GM18505 (cell line): ENCODE measurements around the gene DNAJC7.

ENCODE experiments used
- ATAC-seq: cut with Tn5 transposase; IDR thresholded peaks from one replicate; pipeline ENCODE4 v1.9.1; 2021; ENCODE audit not compliant: unreplicated experiment
- POLR2A ChIP-seq: IDR thresholded peaks from 4 replicates; pipeline ENCODE4 v1.6.1; 2011; ENCODE audit warnings: borderline replicate concordance; ENCODE audit not compliant: insufficient read depth, insufficient read length; ENCODE audit errors: extremely low read depth

DNAJC7 gene

GRCh38 chr17:42051013-42051400, 33.8 kb upstream of the DNAJC7 start:
- no peak for TF ChIP-seq POLR2A
- no peak for ATAC-seq

DNA sequence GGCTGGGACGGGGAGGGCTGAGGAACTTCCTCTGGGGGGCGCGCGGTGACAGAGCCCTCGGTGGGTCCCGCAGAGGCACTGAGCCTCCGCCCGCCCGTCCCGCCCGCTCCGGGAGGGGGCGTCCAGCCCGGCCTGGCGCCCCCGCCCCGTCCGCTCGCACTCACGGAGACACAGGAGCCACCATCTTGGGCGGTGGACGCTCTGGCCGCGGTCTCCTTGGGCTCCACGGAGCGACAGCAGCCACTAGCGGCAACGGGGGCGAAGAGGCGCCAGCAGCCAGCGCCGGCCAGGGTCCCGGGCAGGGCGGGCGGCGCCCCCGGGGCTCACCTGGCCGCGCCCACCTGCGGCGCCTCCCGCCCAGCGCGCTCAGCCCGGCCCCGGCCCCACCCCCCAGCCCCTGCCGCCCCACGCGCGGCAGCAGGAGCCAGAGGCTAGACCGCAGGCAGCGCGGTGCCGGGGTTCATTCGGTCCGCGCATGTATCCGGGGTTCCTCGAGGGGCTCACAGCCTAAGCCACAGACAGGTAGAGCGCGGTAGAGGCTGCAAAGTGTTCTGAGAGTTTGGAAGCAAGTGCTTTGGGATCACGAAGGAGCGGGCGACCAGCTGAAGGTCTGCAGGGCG, 33.3 kb upstream of the DNAJC7 start, which contains the start of gene C17orf113:
Gene C17orf113, minus strand, starts transcription at position 209 of the 620 bp plus-strand sequence. CDS start 7,225 bp downstream, outside the sequence.
- peak; percentile 23 for TF ChIP-seq POLR2A
- no peak for ATAC-seq

DNA sequence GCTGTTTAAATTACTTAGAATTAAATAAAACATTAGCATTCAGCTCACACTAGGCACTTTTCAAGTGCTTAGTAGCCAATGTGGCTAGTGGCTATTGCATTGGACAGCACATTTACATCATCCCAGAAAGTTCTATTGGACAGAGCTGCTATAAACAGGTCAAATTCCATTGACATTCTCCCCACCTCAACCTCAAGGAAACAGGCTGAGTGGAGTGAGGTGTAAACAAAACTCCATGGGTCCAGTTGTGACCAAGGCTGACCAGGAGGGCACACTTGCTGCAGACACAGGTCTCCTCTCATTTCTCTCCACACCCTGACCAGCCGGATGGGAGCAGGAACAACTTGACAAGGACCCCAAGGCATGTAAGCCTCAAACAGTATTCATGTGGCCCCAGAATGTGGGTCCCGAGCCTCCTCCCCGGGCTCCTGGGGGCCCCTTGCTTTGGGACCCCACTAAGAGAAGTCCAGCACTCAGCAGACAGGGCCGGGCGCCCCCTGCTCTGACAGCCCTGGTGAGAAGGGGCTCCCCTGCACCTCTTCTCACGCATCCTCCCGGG, 32.7 kb upstream of the DNAJC7 start:
- ATAC-seq = no peak
- TF ChIP-seq POLR2A = no peak

- TF ChIP-seq POLR2A = no peak
- no peak for ATAC-seq
Measured at GRCh38 chr17:42047343-42047742, 30.1 kb upstream of the DNAJC7 start.

DNA sequence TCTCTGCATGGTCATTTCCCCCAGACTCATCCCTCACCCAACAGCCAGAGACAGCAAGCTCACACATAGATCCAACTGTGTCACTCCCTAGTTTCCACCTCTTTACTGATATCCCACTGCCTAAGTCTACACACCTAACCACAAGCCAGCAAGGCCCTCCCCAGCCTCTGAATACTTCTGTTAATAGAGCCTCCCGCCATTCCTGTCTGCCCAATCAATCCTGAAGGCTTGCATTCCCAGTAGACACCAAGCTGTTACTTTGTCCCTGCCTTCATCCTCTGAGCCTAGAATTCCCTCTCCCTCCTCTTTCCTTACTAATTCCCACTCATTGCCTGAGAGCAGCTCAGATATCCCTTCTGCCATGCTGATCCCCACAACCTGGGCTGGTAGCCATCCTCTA, 28.5 kb upstream of the DNAJC7 start:
- TF ChIP-seq POLR2A = no peak
- no peak for ATAC-seq

GRCh38 chr17:42042598-42043319, 25.5 kb upstream of the DNAJC7 start:
- no peak for TF ChIP-seq POLR2A
- ATAC-seq = no peak

GRCh38 chr17:42041619-42042018, 24.4 kb upstream of the DNAJC7 start:
- ATAC-seq = no peak
- TF ChIP-seq POLR2A = no peak

- ATAC-seq = no peak
- no peak for TF ChIP-seq POLR2A
Measured at GRCh38 chr17:42040818-42041217, 23.6 kb upstream of the DNAJC7 start.

- no peak for TF ChIP-seq POLR2A
- ATAC-seq = no peak
Measured at GRCh38 chr17:42039794-42040763, 22.8 kb upstream of the DNAJC7 start.

- no peak for ATAC-seq
- no peak for TF ChIP-seq POLR2A
Measured at GRCh38 chr17:42038221-42038973, 21.2 kb upstream of the DNAJC7 start.

GRCh38 chr17:42034059-42034458, 16.8 kb upstream of the DNAJC7 start:
- ATAC-seq = no peak
- no peak for TF ChIP-seq POLR2A

DNA sequence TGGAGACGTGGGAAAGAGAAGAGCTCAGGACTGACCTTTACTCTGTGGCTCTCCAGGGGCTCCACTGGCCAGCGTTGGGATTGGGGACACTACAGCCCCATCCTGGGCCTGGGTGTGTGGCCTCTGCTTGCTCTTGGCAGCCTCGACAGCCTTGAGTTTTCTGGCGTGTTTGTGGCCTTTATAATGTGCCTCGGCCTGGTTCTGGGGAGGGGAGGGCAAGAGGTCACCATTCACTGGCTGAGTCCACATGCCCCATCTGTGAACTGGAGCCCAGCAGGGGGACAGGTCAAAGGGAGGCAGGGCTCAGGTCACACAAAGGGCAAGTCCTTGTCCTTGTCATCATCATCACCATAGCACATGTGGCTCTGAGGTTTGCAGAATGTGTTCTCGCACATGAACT, 14.3 kb upstream of the DNAJC7 start:
- no peak for ATAC-seq
- no peak for TF ChIP-seq POLR2A

GRCh38 chr17:42028791-42029127, 11.5 kb upstream of the DNAJC7 start:
- no peak for TF ChIP-seq POLR2A
- no peak for ATAC-seq
